HG02759 (cell line): Measurements from ENCODE around the gene TIMM17B.
A peak's percentile ranks its signal among the peaks of the same experiment; 100 is the strongest.

Experiments used
- ATAC-seq: cut with Tn5 transposase; IDR thresholded peaks from one replicate; pipeline ENCODE4 v1.9.1; 2021; ENCODE audit warnings: mild to moderate bottlenecking, moderate library complexity; ENCODE audit not compliant: unreplicated experiment

The TIMM17B gene

DNA sequence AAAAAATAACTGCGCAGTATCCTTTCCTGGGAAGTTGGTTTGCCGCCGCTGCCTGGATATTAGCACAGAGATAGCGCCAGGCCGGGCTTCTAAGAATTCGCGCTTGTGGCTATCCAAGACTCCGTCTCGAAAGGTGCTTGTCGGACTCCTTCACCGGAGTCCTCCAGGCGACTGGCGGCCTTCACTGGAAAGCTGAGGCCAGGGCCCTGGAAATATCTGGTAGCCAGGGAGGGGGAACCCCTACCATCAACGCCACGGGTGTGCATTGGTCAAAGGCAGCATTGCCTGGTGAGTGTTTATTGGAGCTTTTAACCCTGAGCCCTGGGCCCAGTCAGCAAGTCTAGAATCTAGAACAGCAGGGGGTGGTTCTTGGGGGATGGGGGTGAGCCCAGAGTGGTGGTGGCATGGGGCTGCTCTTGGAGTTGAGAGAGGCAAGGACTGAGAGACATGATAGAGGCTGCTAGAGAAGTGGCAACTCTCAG is 21.8 kb upstream of the TIMM17B start:
- ATAC-seq = no peak

DNA sequence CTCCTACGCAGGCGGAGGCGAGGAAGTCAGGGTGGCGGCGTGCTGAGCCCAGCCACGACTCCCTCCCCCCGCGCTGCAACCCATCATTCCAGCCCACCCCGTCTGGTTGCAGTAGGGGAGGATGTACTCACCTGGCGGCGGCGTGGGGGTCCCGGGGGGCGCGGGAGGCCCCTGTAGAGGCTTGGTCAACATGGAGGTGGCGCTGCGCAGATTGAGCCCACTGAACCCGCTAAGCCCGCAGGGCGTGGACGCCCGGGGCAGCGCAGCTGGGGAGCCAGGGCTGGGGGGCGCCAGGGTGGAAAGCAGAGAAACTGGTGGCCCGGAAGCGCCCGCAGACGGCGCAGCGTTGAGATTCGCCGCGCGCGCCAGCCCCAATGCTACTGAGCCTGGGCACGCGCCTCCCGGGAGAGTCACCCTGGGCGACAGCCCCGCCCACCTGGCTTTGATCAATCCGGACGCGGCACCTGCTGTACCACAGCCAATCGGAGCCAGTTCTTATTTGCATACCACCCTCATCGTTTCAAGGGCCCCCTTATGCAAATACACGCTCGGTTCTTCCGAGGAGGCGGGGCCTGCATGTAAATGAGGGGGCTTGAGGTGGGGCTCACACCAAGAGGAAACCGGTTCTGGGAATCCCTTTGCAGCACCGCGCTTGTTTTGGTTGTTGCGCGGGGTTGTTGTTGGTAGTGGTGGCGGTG is 21.2 kb upstream of the TIMM17B start, which contains the start of gene PIM2:
Gene PIM2 (minus strand): TSS at position 382 of the 698 bp plus-strand sequence. CDS start 190 bp downstream, at position 192.
- peak; percentile 80 for ATAC-seq

DNA sequence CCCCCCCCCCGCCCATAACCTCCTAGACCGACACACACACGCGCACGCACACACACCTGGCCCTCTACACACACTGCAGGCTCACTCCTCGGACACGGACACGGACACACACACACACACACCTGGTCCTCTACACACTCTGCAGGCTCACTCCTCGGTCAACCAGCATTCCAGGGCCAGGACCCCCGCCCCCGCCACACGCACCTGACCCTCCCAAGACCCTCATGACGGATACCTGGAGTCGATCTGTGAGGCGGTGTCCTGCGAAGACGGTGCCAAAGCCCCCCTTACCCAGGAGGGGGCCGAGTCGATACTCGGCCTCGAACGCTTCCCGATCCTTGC is 20.7 kb upstream of the TIMM17B start:
- no peak for ATAC-seq

DNA sequence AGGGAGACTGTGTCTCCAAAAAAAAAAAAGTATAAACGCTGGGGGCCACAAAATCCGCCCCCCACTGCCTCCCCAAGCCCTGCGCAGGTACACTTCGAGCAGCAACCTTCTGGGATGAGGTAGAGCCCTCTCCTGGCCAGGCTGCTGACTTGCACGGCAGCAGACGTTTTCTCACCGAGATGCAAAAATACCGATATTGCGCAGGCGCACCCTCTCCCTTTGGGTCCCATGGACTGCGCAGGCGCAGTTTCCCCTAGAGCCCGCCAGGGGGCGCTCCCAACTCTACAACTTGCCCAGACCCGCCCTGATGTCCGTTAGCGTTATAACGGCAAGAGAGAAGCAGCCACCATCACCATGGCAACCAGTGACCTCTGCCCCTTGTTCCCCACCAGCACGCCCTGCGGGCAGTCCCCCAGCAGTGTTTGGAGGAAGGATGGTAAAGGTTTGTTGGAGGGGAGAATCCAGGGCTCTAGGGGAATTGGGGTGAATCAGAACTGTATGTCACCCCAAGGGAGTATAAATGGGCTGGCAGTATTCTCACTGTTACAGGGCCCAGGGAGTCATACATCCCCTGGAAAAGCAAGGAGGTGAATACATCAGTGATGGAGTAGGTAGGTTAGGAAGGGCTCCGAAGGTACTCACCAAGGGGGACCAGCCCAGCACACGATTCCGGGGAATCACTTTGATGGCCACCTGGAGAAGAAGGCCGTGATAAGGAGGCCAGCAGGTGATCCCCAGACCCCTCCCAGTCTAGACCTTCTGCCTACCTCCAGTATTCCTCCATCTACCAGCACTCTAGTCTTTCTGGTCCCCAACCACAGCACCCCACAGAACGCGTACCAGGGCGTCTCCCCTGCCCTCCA is 19.8 kb upstream of the TIMM17B start:
- peak; percentile 43 for ATAC-seq

DNA sequence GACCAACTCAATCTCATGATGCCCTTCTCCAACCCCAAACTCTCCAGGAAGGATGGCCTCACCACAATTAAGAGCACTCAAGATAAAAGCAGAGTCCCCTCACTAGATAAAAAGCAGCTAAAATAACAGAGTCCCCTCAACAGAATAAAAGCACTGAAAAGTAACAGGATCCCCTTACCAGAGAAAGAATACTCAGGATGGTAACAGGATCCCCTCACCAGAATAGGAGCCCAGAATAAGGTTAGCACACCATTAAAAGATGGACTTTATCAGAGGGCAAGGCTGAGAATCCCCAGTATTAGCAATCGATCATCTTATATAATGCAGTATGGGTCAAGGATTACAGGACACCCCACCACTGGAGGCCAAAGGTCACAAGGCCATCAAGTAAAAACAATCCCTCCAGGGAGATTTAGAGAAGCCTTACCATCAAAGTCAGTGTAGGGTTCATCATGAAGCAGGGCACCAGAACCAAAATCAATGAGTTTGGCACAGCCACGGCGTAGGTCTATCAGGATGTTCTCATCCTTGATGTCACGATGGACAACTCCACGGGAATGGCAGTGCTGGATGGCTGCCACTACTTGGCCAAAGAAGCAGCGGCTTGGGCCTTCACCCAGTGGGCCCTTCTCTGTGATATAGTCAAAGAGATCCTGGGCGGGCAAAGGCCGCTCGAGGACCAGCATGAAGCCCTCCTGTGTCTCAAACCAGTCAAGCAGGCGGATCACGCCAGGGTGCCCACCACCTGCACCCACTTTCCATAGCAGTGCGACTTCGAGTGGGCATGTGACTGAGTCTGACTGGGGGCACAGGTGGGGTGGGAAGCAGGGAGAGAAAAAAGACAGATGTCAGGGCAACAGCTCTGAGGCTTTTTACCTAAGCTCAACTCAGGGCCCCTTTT is 17.3 kb upstream of the TIMM17B start:
- ATAC-seq = no peak

DNA sequence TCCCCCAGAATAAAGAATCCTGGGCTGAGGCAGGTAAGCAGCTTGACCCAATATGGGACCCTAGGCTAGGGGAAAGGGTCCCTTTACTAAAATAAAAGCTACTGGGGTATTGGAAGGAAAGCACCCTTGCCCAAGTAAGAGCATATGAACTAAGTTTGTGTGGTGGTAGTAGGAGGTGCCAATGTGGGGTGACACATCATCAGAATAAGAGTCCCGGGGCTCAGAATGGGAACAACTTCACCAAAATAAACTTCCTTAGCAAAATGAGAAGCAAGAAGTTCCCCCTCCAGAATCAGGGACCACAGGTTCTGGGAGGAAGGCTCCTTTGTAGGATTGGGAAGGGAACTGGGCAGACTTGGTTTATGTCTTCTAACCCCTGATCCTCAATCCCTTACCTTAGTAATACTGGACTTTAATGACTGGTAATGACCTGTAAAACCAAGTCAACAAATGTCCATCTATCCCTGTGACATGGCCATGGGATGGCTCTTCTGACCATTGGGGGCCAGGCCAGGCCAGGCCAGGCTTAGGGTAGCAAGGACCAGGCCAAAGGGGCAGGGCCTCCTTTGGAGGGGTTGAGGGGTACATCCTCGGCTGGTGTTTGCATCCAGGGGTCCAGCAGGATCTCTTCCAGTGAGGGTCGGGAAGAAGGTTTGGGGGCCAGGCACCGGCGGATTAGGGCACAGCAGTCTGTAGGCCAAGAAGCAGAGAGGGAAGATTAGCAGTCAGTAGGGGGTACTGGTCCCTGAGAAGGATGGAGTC is 16.2 kb upstream of the TIMM17B start:
- no peak for ATAC-seq

DNA sequence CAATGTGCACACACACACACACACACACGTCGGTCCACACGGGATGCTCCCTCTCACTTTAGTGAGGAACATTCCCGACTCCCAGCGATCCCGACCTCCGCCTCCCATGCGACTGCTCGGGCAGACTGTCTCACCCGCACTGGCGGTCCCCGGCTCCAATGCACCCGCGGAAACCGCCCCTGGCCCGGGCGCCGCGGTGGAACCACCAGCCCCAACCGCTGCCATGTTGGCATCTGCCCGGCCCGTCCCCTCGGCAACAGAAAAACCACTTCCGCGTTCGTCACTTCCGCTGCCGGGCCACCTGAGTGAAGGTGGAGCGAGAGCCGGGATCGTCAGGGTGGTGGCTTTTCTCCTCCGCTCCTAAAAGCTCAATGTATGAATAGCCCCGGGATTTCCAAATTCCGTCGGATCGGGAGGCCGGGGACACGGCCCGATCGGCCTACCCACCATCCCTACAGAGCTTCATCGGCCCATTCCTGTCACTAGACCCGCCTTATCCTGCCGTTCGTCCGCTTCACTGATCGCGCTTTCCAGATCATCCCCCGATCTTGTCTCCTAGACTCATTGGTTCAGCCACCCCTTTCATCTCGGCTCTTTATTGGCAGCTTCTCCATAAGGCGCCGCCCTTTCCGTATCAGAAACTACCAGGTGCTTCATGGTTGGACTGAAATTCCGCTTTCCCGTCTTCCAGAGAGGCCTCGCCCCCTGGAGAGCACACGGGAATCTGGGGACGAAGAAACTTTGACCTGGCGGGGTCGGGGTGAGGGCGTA is 14.0 kb upstream of the TIMM17B start, which contains the start of gene SLC35A2:
Gene SLC35A2 (minus strand): TSS at position 235 of the 771 bp plus-strand sequence. CDS start 10 bp downstream, at position 225.
- ATAC-seq = peak; percentile 83

DNA sequence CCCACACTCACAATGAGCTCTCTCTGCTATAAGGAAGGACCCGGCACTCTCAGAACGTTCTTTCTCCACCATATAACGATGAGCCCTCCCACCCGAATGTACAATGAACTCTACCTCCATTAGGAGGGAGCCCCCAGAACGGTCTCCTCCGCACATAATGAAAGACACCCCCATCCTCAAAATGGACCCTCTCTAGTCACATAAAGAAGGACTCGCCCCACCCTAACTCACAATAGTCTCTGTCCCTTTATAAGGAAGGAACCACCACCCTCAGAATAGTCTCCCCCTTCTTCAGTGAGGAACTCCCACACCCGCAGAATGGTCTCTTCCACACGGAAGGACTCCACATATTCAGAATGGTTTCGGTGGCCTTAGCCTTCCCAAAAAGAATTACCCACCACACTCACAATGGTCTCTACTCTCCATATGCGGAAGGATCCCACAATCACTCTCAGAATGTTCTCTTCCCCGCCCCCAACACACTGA is 13.4 kb upstream of the TIMM17B start:
- ATAC-seq = no peak

DNA sequence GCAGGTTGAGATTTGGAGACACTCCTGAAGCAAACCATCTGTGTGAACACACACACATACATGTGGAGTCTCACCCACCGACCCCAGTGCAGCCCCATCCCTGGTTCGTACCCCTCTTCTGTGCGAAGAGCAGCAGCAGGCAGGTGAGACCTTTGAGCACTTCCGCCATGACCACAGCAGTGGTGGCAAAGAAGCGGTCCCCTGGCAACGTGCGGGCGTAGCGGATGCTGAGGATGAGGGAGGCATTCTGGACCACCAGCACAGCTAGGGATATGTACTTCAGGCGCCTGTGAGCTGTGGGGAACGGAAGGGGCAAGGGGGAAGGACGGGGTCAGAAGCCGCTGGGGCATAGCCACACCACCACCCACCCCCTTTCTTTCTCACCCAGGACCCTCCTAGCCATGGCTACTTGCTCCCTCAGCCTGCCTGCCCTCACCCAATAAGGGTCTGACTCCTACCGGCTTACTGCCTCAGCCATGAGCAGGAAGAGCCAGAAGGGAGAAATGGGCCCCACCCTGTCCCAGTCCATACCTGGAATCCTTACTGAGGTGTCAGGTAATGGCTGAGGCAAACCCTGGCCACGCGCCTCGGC is 12.2 kb upstream of the TIMM17B start:
- no peak for ATAC-seq

DNA sequence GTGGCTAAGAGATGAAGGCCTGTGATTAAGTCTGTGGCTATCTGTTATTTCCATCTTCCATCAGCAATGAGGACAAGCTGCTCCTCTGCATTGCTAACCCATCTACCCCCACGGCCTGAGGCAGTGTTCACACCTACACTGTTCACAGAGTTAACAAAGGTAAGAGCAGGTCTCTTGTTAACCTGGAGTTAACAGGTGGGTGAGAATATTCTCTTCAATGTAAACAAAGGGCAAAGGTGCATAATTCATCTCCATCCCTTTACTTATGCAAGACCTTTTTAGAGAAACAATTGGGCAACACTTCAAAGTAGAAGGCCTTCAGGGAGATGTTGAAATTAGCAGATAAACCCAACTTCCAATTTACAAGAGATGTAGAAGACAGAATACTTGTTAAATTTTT is 11.0 kb upstream of the TIMM17B start:
- no peak for ATAC-seq

DNA sequence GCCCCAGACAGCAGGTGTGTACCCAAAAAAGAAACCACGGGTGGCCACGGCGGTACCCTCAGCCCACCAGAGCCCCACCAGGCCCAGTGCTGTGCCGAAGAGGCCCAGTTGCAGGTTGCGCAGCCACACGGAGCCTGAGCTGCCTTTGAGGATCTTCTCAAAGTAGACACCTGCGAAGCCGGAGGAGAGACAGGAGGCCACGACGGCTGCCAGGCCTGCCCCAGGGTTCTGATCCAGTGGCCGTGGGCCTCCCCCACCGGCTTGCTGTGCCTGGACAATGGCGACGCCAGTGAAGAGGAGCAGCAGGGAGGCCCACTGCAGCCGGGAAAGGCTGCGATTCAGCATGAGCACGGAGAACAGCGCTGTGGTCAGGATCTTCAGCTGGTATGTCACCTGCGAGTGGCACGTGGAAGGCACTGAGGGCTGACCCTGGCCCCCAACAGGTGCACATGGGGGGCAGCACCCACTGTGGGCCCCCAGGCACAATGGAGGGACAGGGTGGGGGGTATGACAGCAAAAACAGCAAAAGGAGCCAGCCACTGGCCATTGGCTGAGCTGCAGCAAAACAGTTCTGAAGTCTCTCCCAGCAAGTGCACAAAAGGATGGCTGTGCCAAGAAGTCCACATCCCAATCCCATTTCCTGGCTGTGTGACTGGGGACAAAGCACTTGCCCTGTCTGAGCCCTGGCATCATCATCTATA is 7.7 kb upstream of the TIMM17B start:
- no peak for ATAC-seq

DNA sequence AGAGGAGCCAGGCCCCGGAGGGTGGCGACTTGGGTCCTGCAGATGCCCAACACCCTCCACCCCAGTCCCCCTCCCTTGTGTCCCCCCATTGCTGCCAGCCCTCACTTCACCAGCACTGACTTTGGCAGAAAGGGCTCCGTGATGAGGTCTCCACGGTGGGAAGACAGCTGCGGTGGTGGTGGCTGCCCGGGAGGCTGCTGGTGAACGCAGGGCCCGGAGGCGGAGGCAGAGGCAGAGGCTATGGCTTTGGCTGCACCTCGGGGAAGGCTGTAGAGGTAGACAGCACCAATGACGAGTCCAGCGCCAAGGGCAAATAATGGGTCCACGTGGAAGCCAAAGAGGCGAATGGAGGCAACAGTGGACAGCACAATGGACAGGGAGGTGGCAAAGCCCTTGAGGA is 7.1 kb upstream of the TIMM17B start:
- ATAC-seq = no peak

DNA sequence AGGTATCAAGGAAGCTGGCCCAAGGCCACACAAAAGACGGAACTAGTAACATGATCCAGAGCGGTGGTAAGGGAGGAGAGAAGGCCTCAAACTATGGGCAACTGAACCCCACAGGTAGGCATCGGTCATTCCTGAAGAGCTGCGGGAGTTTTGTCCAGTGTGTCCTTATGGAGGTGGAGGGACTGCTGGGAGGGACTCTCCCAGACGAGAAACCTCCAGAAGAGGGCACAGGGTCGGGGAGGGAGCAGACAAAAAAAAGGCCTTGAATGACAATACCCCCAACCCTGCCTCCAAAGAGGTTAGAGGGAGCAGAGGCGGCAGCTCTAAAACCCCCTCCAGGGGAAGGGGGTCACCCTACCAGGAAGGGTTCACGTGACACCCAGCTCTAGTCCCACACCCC is 6.6 kb upstream of the TIMM17B start:
- ATAC-seq = no peak

DNA sequence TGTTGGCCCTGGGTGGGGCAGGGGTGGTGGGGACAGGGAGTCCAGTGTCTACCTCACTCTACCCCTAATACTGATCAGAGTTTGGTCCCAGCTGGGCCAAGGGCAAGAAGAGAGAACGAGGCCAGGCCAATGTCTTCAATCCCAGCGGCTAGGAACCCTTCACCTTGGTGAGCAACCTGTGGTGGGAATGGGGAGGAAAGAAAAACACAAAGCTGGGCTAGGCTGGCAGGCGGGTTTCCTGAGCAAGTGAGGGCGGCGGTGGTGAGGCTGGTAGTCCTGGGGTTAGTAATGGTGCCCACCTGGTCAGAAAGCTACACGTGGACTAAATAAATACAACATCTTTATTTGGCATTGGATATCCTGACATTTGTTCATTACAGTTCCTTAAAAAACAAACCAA is 5.7 kb upstream of the TIMM17B start:
- ATAC-seq = no peak

DNA sequence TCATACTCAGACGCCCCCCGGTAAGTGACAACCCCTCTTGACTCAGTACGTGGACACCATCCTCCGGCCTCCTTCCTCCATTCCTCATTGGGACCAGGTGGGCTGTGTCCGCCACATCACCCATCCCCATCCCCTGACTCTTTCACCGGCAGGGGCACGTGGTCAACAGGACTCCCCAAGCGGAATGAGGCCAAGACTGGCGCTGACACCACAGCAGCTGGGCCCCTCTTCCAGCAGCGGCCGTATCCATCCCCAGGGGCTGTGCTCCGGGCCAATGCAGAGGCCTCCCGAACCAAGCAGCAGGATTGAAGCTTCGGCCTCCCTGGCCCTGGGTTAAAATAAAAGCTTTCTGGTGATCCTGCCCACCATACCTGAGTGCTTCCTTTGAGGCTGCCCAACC is 5.2 kb upstream of the TIMM17B start:
- no peak for ATAC-seq

DNA sequence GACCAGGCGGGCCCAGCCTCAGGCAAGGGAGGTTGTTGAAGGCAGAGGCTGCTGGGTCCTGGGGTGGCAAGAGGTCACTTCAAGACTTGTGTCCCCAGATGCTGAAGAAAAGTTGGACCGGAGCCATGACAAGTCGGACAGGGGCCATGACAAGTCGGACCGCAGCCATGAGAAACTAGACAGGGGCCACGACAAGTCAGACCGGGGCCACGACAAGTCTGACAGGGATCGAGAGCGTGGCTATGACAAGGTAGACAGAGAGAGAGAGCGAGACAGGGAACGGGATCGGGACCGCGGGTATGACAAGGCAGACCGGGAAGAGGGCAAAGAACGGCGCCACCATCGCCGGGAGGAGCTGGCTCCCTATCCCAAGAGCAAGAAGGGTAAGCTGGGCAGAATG is 4.6 kb upstream of the TIMM17B start:
- no peak for ATAC-seq

DNA sequence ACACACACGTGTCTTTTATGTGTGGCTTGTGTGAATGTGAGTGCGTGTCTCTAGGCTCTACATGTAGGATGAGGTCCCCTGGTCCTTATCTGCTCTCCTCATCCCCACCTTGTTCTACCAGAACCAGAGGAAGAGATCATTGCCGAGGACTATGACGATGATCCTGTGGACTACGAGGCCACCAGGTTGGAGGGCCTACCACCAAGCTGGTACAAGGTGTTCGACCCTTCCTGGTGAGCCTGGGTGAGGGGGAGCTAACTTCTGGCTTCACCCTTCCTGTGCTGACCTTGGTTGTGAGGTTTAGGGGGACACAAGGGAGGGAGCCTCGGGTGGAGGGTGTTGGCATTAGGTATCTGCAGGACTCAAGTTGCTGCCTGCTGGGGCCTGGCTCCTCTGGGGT is 3.5 kb upstream of the TIMM17B start:
- ATAC-seq = no peak

DNA sequence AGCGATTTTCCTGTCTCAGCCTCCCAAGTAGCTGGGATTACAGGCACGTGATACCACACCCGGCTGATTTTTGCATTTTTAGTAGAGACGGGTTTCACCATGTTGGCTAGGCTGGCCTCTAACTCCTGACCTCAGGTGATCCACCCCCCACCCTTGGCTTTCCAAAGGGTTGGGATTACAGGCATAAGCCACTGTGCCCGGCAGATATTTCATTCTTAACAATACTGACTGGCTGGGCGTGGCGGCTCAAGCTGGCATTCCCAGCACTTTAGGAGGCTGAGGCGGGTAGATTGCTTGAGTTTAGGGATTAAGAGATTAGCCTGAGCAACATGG is 1.5 kb upstream of the TIMM17B start:
- ATAC-seq = no peak
